CD4-positive, alpha-beta memory T cell (primary cell): ENCODE results near the gene GZMA. TPM values are rescaled to one million over a fixed set of nuclear protein-coding genes. Genes with fewer than 3 reads are reported as not detected.
"Not testable (repeated sequence)": the region's sequence is repeated elsewhere in the genome, so short reads cannot be mapped to it uniquely, and the experiment has no call there.

ENCODE experiments used
- CTCF ChIA-PET: fragments of 350-600 bp; sonication (Branson Sonifier 250); formaldehyde crosslinking; loops from one replicate; lab custom pipeline; 2021; ENCODE audit warnings: inconsistent platforms; ENCODE audit not compliant: partially characterized antibody; lab: Charles Lee
- POLR2A ChIA-PET: fragments of 350-600 bp; sonication (Branson Sonifier 250); formaldehyde crosslinking; loops from one replicate; lab custom pipeline; 2021; ENCODE audit not compliant: partially characterized antibody; lab: Charles Lee
- DNase-seq, 5 donors: peaks; one replicate each; pipeline versions ENCODE4 v3.0.0 to v3.0.0-alpha.2; 2020 to 2022; ENCODE audit warnings: mixed read lengths in 1 of 5
- H3K27ac ChIP-seq: one replicate; pipeline ENCODE4 v1.7.0; 2013; ENCODE audit warnings: low read depth, low read length
- H3K27me3 ChIP-seq: 2 replicates; pipeline ENCODE4 v1.7.0; 2013; ENCODE audit warnings: mild to moderate bottlenecking, low read length, moderate library complexity; ENCODE audit not compliant: insufficient read depth
- H3K36me3 ChIP-seq: 2 replicates; pipeline ENCODE4 v1.7.0; 2013; ENCODE audit warnings: mild to moderate bottlenecking, low read length, moderate library complexity; ENCODE audit not compliant: insufficient read depth
- H3K4me1 ChIP-seq: 2 replicates; pipeline ENCODE4 v1.7.0; 2013; ENCODE audit warnings: mild to moderate bottlenecking, low read length, moderate library complexity; ENCODE audit not compliant: insufficient read depth
- H3K4me3 ChIP-seq, 2 donors: one replicate each; pipeline ENCODE4 v1.7.0; 2013; ENCODE audit warnings: low read length in 2 of 2, mild to moderate bottlenecking in 1 of 2
- H3K9me3 ChIP-seq, 2 donors: one replicate each; pipeline ENCODE4 v1.7.0; 2013; ENCODE audit warnings: low read length in 2 of 2, control low read depth in 1 of 2; ENCODE audit not compliant: control insufficient read depth in 1 of 2
- H3K27ac Mint-ChIP-seq, 7 donors: one replicate each; pipeline ENCODE4 v1.8.0; 2020 to 2021; ENCODE audit warnings: mixed read lengths in 7 of 7, mild to moderate bottlenecking in 6 of 7, inconsistent platforms in 3 of 7, moderate library complexity in 3 of 7
- H3K27me3 Mint-ChIP-seq, 2 donors: one replicate each; pipeline ENCODE4 v1.8.0; 2020 to 2021; ENCODE audit warnings: mixed read lengths in 2 of 2
- H3K36me3 Mint-ChIP-seq, 2 donors: one replicate each; pipeline ENCODE4 v1.8.0; 2020 to 2021; ENCODE audit warnings: mixed read lengths in 2 of 2, inconsistent platforms in 1 of 2, mild to moderate bottlenecking in 1 of 2
- H3K4me1 Mint-ChIP-seq, 4 donors: one replicate each; pipeline ENCODE4 v1.8.0; 2020 to 2021; ENCODE audit warnings: mixed read lengths in 4 of 4, mild to moderate bottlenecking in 1 of 4
- H3K4me3 Mint-ChIP-seq, 8 donors: one replicate each; pipeline ENCODE4 v1.8.0; 2020 to 2021; ENCODE audit warnings: mixed read lengths in 8 of 8, mild to moderate bottlenecking in 7 of 8, moderate library complexity in 6 of 8, inconsistent platforms in 3 of 8
- H3K9me3 Mint-ChIP-seq, 8 donors: one replicate each; pipeline ENCODE4 v1.8.0; 2020 to 2021; ENCODE audit warnings: mixed read lengths in 8 of 8, mild to moderate bottlenecking in 5 of 8, inconsistent platforms in 3 of 8, moderate library complexity in 1 of 8
- intact Hi-C: fragments of 100-400 bp; cut with micrococcal nuclease; formaldehyde crosslinking; loops from one replicate; pipeline ENCODE4 v1.15.1; 2023
- polyA plus RNA-seq, 2 donors: library from polyadenylated mRNA; unstranded; fragments of 300-500 nt; fragmentation: Illumina TruSeq; gene quantifications; one replicate each; pipeline ENCODE4 v1.2.3, GENCODE V29; 2021
- total RNA-seq, 2 experiments: library from RNA; stranded (reverse); gene quantifications; one replicate each; pipeline ENCODE4 v1.2.3, GENCODE V29; 2021

Gene GZMA
- total and polyA plus RNA-seq, 4 experiments from 2014 or later: 25.0 to 230 (median 114) TPM

GRCh38 chr5:55091011-55091410, 11.4 kb upstream of the GZMA start:
- H3K9me3 Mint-ChIP-seq, H3K9me3 ChIP-seq, H3K36me3 Mint-ChIP-seq, H3K4me3 ChIP-seq, H3K27ac ChIP-seq, H3K27me3 Mint-ChIP-seq, H3K27me3 ChIP-seq, intact Hi-C loops, H3K27ac Mint-ChIP-seq, H3K36me3 ChIP-seq, DNase-seq, H3K4me3 Mint-ChIP-seq: not testable (repeated sequence)
- H3K4me1 Mint-ChIP-seq: peaks cover 30 to 63% (median 43%) of the 10 kb centered on the region in 4 donors
- CTCF ChIA-PET: interaction anchor here (1.1 to 1.8 kb wide), 3 partner anchors 14 to 147 kb away, joined by 3 to 8 read pairs (median 4); no protein-coding TSS in a partner anchor
- POLR2A ChIA-PET: interaction anchor here (0.9 to 1.6 kb wide), 3 partner anchors 11 to 147 kb away, joined by 3 to 5 read pairs (median 3); partner anchors contain the start of gene GZMA
- peaks cover 32% of the 10 kb centered on the region for H3K4me1 ChIP-seq

GRCh38 chr5:55096182-55096581, 6.3 kb upstream of the GZMA start:
- H3K4me3 Mint-ChIP-seq: peak overlapping the region; percentile 51 to 89 (median 66)
- H3K27ac ChIP-seq: no peak overlapping the region
- H3K36me3 Mint-ChIP-seq: peaks cover 25% of the 10 kb centered on the region in 2 donors
- H3K27me3 ChIP-seq: no peaks in the 10 kb centered on the region
- no peaks in the 10 kb centered on the region for H3K36me3 ChIP-seq
- H3K9me3 Mint-ChIP-seq: peaks cover 6 to 34% (median 28%) of the 10 kb centered on the region in 8 donors
- ChIA-PET POLR2A (interaction anchor here (0.5 to 5.1 kb wide), 26 partner anchors 9 to 1052 kb away, joined by 3 to 55 read pairs (median 6); partner anchors contain the start of genes ESM1 and GZMK), CTCF (interaction anchor here (0.8 to 4.0 kb wide), 14 partner anchors 12 to 156 kb away, joined by 3 to 34 read pairs (median 6); partner anchors contain the start of gene GPX8)
- peak overlapping the region in 1 of 2 donors; percentile 47 for H3K4me3 ChIP-seq
- no peaks in the 10 kb centered on the region for H3K27me3 Mint-ChIP-seq
- no peaks in the 10 kb centered on the region for H3K9me3 ChIP-seq
- peaks cover 67 to 85% (median 76%) of the 10 kb centered on the region in 4 donors for H3K4me1 Mint-ChIP-seq
- H3K4me1 ChIP-seq: peaks cover 59% of the 10 kb centered on the region
- peak overlapping the region; percentile 74 to 96 (median 90) for H3K27ac Mint-ChIP-seq
- intact Hi-C loops: loop anchor here (1.0 to 2.0 kb wide), 3 partner anchors 23 to 59 kb away; no protein-coding TSS in a partner anchor
- peak; percentile 22 to 52 (median 39) for DNase-seq

- Mint-ChIP-seq H3K36me3 (peaks cover 25% of the 10 kb centered on the region in 2 donors), H3K4me1 (peaks cover 72 to 92% (median 82%) of the 10 kb centered on the region in 4 donors), H3K4me3 (peak overlapping the region; percentile 20 to 89 (median 69)), H3K27me3 (no peaks in the 10 kb centered on the region), H3K9me3 (peaks cover 6 to 34% (median 28%) of the 10 kb centered on the region in 8 donors), H3K27ac (peak overlapping the region; percentile 74 to 96 (median 90))
- peak; percentile 56 to 72 (median 63) for DNase-seq
- ChIA-PET POLR2A (interaction anchor here (0.5 to 5.1 kb wide), 27 partner anchors 9 to 1384 kb away, joined by 3 to 55 read pairs (median 6); partner anchors contain the start of genes DHX29, ESM1, GZMK and MTREX), CTCF (interaction anchor here (0.8 to 4.0 kb wide), 13 partner anchors 11 to 157 kb away, joined by 3 to 34 read pairs (median 6); partner anchors contain the start of gene GPX8)
- Histone ChIP-seq H3K27me3 (no peaks in the 10 kb centered on the region), H3K4me1 (peaks cover 65% of the 10 kb centered on the region), H3K27ac (no peak overlapping the region), H3K9me3 (no peaks in the 10 kb centered on the region), H3K36me3 (no peaks in the 10 kb centered on the region), H3K4me3 (peak overlapping the region in 1 of 2 donors; percentile 47)
- intact Hi-C loops: loop anchor here (1.0 to 2.0 kb wide), 3 partner anchors 24 to 60 kb away; no protein-coding TSS in a partner anchor
These were observed 5.6 kb upstream of the GZMA start for GRCh38 chr5:55096861-55097260.

- peak overlapping the region in 6 of 8 donors; percentile 32 to 96 (median 91) for H3K4me3 Mint-ChIP-seq
- H3K9me3 Mint-ChIP-seq: peaks cover 4 to 31% (median 25%) of the 10 kb centered on the region in 8 donors
- peak overlapping the region in 4 of 7 donors; percentile 2 to 96 (median 86) for H3K27ac Mint-ChIP-seq
- peaks cover 68% of the 10 kb centered on the region for H3K4me1 ChIP-seq
- peaks cover 22 to 26% of the 10 kb centered on the region in 2 donors for H3K36me3 Mint-ChIP-seq
- not testable (repeated sequence) for DNase-seq, H3K27me3 Mint-ChIP-seq, H3K36me3 ChIP-seq, H3K27me3 ChIP-seq, H3K9me3 ChIP-seq, H3K27ac ChIP-seq
- ChIA-PET POLR2A (interaction anchor here (1.1 to 5.3 kb wide), 10 partner anchors 10 to 111 kb away, joined by 3 to 39 read pairs (median 5); no protein-coding TSS in a partner anchor), CTCF (interaction anchor here (1.2 to 9.9 kb wide), 3 partner anchors 45 to 158 kb away, joined by 3 to 92 read pairs (median 5); no protein-coding TSS in a partner anchor)
- peak overlapping the region in 1 of 2 donors; percentile 56 for H3K4me3 ChIP-seq
- H3K4me1 Mint-ChIP-seq: peaks cover 67 to 91% (median 81%) of the 10 kb centered on the region in 4 donors
- intact Hi-C loops: loop anchor here (1.0 to 5.0 kb wide), 2 partner anchors 39 to 79 kb away; partner anchors contain the start of gene GZMK
These were observed 1.3 kb upstream of the GZMA start for GRCh38 chr5:55101148-55101547.

GRCh38 chr5:55101556-55102276, 730 bp upstream of the GZMA start:
- H3K27me3 ChIP-seq: no peaks in the 10 kb centered on the region
- H3K4me1 Mint-ChIP-seq: peaks cover 63 to 91% (median 80%) of the 10 kb centered on the region in 4 donors
- H3K36me3 Mint-ChIP-seq: peaks cover 26 to 30% of the 10 kb centered on the region in 2 donors
- no peaks in the 10 kb centered on the region for H3K36me3 ChIP-seq
- peak overlapping the region; percentile 34 to 56 for H3K4me3 ChIP-seq
- intact Hi-C loops: loop anchor here (1.0 to 5.0 kb wide), 2 partner anchors 39 to 79 kb away; partner anchors contain the start of gene GZMK
- DNase-seq: peak in 4 of 5 donors; percentile 37 to 52 (median 48)
- no peaks in the 10 kb centered on the region for H3K9me3 ChIP-seq
- H3K4me1 ChIP-seq: peaks cover 67% of the 10 kb centered on the region
- CTCF ChIA-PET: interaction anchor here (1.2 to 9.9 kb wide), 5 partner anchors 40 to 158 kb away, joined by 3 to 92 read pairs (median 5); partner anchors contain the start of gene GZMK
- peak overlapping the region; percentile 57 to 96 (median 91) for H3K27ac Mint-ChIP-seq
- POLR2A ChIA-PET: interaction anchor here (0.9 to 5.3 kb wide), 12 partner anchors 10 to 117 kb away, joined by 3 to 39 read pairs (median 5); partner anchors contain the start of gene ESM1
- no peaks in the 10 kb centered on the region for H3K27me3 Mint-ChIP-seq
- H3K27ac ChIP-seq: peak overlapping the region; percentile 32
- peak overlapping the region; percentile 83 to 96 (median 90) for H3K4me3 Mint-ChIP-seq
- peaks cover 4 to 31% (median 25%) of the 10 kb centered on the region in 8 donors for H3K9me3 Mint-ChIP-seq

GRCh38 chr5:55104036-55104772, 1.8 kb downstream of the GZMA start:
- H3K4me3 Mint-ChIP-seq: peak overlapping the region; percentile 83 to 96 (median 88)

More at GRCh38 chr5:55104036-55104772, 1.8 kb downstream of the GZMA start:
- intact Hi-C loops: loop anchor here (1.0 to 5.0 kb wide), 3 partner anchors 42 to 160 kb away; partner anchors contain the start of gene GZMK
- Mint-ChIP-seq H3K36me3 (peaks cover 27 to 34% of the 10 kb centered on the region in 2 donors), H3K27me3 (no peaks in the 10 kb centered on the region), H3K9me3 (peaks cover 0 to 10% (median 5%) of the 10 kb centered on the region in 8 donors), H3K27ac (peak overlapping the region in 6 of 7 donors; percentile 12 to 91 (median 64)), H3K4me1 (peaks cover 45 to 88% (median 63%) of the 10 kb centered on the region in 4 donors)
- POLR2A ChIA-PET: interaction anchor here (0.8 to 5.3 kb wide), 12 partner anchors 8 to 160 kb away, joined by 3 to 39 read pairs (median 6); partner anchors contain the start of gene GZMK
- Histone ChIP-seq H3K9me3 (no peaks in the 10 kb centered on the region), H3K27me3 (no peaks in the 10 kb centered on the region), H3K27ac (peak overlapping the region; percentile 10), H3K4me1 (peaks cover 54% of the 10 kb centered on the region), H3K4me3 (peak overlapping the region in 1 of 2 donors; percentile 36), H3K36me3 (peaks cover 5% of the 10 kb centered on the region)
- CTCF ChIA-PET: interaction anchor here (0.7 to 9.9 kb wide), 21 partner anchors 10 to 212 kb away, joined by 3 to 92 read pairs (median 5); partner anchors contain the start of gene GPX8
- DNase-seq: peak in 2 of 5 donors; percentile 16
